DMS 273 treated with DMSO at 0.1 percent for 48 hours (cell line): ENCODE results near the gene USP48.
"Not testable (repeated sequence)": the region's sequence is repeated elsewhere in the genome, so short reads cannot be mapped to it uniquely, and the experiment has no call there.

Source experiments
- DNase-seq: peaks from one replicate; lab custom pipeline; 2025; lab: John Stamatoyannopoulos, UW

The USP48 gene

DNA sequence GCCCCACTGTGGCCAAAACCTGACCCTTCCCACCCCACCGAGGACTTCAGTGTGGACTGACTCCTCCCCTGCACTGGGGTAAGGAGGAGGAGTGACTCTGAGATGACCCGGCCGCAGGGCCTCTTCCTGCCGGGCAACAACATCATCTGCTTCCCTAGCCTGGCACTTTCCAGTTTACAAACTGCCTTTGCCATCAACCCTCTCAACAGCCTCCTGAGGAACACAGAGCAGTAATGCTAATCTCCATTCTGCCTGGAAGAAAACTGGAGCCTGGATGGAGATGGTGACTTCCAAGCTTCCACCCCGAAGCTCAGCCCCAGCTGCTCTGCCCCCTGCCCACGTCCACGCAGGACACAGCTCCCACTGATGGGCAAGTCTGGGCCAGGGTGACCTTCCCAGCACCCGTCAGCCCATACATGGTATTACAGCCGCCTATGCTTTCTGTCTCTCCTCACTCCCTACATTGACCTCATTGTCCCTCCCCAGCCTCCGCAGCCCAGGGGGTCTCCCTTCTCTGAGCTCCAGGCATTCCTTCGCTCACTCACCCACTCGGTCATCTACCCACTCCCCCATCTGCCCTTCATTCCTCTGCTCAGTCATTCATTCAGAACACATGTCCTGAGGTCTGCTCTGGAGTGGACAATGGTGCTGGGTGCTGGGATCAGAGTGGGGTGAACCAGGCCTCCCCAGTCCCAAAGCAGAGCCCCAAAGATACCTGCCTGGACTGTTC, 148.0 kb downstream of the USP48 start:
- DNase-seq, result no peak

GRCh38 chr1:21633992-21634805, 148.8 kb downstream of the USP48 start:
- DNase-seq, result no peak

DNA sequence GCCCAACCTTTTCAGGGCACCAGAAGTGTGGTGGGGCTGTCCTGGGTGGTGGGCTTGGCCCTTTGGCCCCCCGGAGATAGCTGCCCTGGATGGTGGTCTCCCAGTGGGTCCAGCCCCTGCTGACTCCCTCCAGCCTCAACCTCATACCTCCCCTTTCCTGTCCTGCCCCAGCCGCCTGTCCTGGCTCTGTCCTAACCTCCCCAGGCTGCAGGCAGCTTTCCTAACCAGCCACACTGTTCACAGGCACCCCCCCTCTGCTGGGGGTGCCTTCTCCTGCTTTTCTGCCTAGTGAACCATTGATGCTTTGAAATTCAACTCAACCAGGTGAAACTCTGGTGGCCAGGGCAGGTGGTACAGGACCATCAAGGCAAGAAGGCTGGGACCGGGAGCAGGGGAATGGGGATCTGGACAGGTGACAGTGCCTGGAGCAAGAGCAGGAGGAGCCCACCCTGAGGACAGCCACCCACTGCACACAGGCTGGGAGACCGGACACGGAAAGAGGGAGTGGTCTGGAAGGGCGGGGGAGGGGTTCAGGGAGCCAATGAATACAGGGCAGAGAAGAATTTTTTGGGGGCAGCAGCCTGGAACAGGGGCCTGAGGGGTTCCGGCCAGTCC, 149.7 kb downstream of the USP48 start:
- DNase-seq, result no peak

DNA sequence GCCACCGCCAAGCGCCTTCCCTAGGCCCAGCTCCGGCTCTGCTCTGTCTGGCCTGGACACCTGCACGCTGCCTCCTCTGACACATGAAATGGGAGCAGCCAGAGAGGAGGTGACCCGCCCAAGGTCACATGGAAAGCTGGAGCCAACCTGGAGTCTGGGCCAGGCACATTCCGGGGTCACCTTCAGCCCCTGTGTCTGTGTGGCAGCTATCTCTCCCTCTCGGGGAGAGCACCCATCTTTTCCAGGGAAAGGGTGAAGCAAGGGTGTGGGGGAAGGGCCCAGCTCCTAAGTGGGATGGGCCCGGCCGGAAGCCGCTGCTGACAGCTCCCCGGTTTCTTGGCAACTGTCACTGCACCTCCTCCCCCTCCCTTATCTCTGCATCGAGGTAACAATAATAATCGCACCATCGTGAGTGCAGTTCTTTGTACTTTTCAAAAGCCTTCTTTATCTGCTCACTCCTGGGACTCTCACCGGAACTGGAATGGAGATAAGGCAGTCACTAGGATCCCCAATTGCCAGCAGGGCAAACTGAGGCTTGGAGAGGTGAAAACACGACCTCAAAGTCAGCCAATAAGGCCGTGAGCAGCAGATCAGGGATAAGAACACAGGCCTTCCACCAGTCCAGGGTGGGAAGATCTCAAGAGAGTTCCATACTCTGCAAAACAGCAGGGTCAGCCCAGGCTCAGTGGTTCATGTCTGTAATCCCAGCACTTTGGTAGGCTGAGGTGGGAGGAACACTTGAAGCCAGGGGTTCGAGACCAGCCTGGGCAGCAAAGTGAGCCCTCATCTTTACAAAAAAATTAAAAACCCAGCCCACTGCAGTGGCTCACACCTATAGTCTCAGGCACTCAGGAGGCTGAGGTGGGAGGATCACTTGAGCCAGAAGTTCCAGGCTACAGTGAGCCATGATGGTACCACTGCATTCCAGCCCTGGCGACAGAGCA, 150.7 kb downstream of the USP48 start:
- no peak for DNase-seq

DNA sequence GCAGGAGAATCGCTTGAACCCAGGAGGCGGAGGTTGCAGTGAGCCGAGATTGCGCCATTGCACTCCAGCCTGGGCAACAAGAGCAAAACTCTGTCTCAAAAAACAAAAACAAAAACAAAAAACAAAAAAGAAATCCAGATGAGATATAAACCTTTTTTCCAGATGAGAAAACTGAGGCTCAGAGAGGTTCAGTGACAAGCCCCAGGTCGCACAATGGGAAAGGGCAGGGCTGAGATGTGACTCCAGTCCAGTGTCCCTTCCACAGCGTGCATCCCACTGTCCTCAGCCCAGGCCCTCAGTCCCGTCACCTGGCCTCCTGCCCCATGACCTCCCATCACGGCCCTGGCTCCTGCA, 151.4 kb downstream of the USP48 start:
- not testable (repeated sequence) for DNase-seq

GRCh38 chr1:21630571-21631343, 152.2 kb downstream of the USP48 start:
- no peak for DNase-seq

- no peak for DNase-seq
These were observed 153.0 kb downstream of the USP48 start for GRCh38 chr1:21629971-21630370.

GRCh38 chr1:21628798-21629393, 154.1 kb downstream of the USP48 start:
- DNase-seq, result no peak
